GM21360 (cell line): ENCODE measurements around the gene CRIM1.

Experiments
- ATAC-seq: cut with Tn5 transposase; IDR thresholded peaks from one replicate; pipeline ENCODE4 v1.9.1; 2021; ENCODE audit warnings: mild to moderate bottlenecking, moderate library complexity; ENCODE audit not compliant: unreplicated experiment

The CRIM1 gene

GRCh38 chr2:36511858-36512603 lies 156.5 kb downstream of the CRIM1 start:
- peak; percentile 59 for ATAC-seq

- no peak for ATAC-seq
Measured at GRCh38 chr2:36512705-36513104, 157.1 kb downstream of the CRIM1 start.

GRCh38 chr2:36513661-36514060 lies 158.1 kb downstream of the CRIM1 start:
- ATAC-seq: no peak

- ATAC-seq: no peak
Measured at GRCh38 chr2:36515538-36515937, 160.0 kb downstream of the CRIM1 start.

GRCh38 chr2:36516136-36516870 lies 160.7 kb downstream of the CRIM1 start:
- no peak for ATAC-seq

- ATAC-seq: no peak
Measured at GRCh38 chr2:36520431-36520830, 164.9 kb downstream of the CRIM1 start.

- no peak for ATAC-seq
Measured at GRCh38 chr2:36523153-36523552, 167.6 kb downstream of the CRIM1 start.

GRCh38 chr2:36525245-36525644 lies 169.7 kb downstream of the CRIM1 start:
- no peak for ATAC-seq

GRCh38 chr2:36526226-36526625 lies 170.6 kb downstream of the CRIM1 start:
- no peak for ATAC-seq

GRCh38 chr2:36528274-36528673 lies 172.7 kb downstream of the CRIM1 start:
- ATAC-seq: peak; percentile 44

- no peak for ATAC-seq
Measured at GRCh38 chr2:36528766-36529392, 173.3 kb downstream of the CRIM1 start.

GRCh38 chr2:36530178-36530982 lies 174.8 kb downstream of the CRIM1 start:
- ATAC-seq: peak; percentile 89

GRCh38 chr2:36530983-36531354 lies 175.4 kb downstream of the CRIM1 start:
- ATAC-seq: peak; percentile 29

GRCh38 chr2:36534275-36534799 lies 178.8 kb downstream of the CRIM1 start:
- no peak for ATAC-seq

GRCh38 chr2:36535099-36535498 lies 179.5 kb downstream of the CRIM1 start:
- ATAC-seq: no peak

GRCh38 chr2:36536776-36537175 lies 181.2 kb downstream of the CRIM1 start:
- ATAC-seq: no peak

GRCh38 chr2:36538335-36538734 lies 182.8 kb downstream of the CRIM1 start:
- ATAC-seq: no peak

- peak; percentile 47 for ATAC-seq
Measured at GRCh38 chr2:36539631-36540030, 184.1 kb downstream of the CRIM1 start.

GRCh38 chr2:36540986-36541754 lies 185.6 kb downstream of the CRIM1 start:
- no peak for ATAC-seq
